Stimulated activated CD8-positive, alpha-beta memory T cell treated with anti-CD3 and anti-CD28 coated beads, Interleukin-4, amount 100 ng/mL, for 1 hour (primary cell): ENCODE results near the gene CACNG7.

Source experiments
- DNase-seq, 2 donors: peaks; one replicate each; pipeline ENCODE4 v3.0.0-alpha.2; 2020; ENCODE audit warnings: low read depth in 2 of 2, low spot score in 1 of 2

Gene CACNG7

GRCh38 chr19:53878776-53879139, 30.3 kb upstream of the CACNG7 start:
- no peak for DNase-seq

GRCh38 chr19:53879140-53880081, 29.7 kb upstream of the CACNG7 start:
- peak; percentile 60 to 67 for DNase-seq

- no peak for DNase-seq
These were observed 28.2 kb upstream of the CACNG7 start for GRCh38 chr19:53880711-53881481.

- no peak for DNase-seq
These were observed 27.3 kb upstream of the CACNG7 start, which contains the start of gene PRKCG for GRCh38 chr19:53881482-53882390. Gene PRKCG (plus strand): TSS chr19:53882197. CDS start chr19:53882495, 298 bp downstream.

GRCh38 chr19:53882391-53883050, 26.6 kb upstream of the CACNG7 start:
- no peak for DNase-seq

- no peak for DNase-seq
These were observed 25.8 kb upstream of the CACNG7 start for GRCh38 chr19:53883231-53883661.

GRCh38 chr19:53883741-53884140, 25.3 kb upstream of the CACNG7 start:
- DNase-seq = no peak

GRCh38 chr19:53884256-53884655, 24.8 kb upstream of the CACNG7 start:
- DNase-seq = no peak

GRCh38 chr19:53885036-53885435, 24.0 kb upstream of the CACNG7 start:
- no peak for DNase-seq

- no peak for DNase-seq
These were observed 16.6 kb upstream of the CACNG7 start for GRCh38 chr19:53892301-53892980.

- no peak for DNase-seq
These were observed 16.1 kb upstream of the CACNG7 start for GRCh38 chr19:53892981-53893325.

GRCh38 chr19:53894707-53895106, 14.4 kb upstream of the CACNG7 start:
- no peak for DNase-seq

- DNase-seq = no peak
These were observed 12.4 kb upstream of the CACNG7 start for GRCh38 chr19:53896682-53897081.

- no peak for DNase-seq
These were observed 11.6 kb upstream of the CACNG7 start for GRCh38 chr19:53897459-53897858.

GRCh38 chr19:53898166-53898565, 10.9 kb upstream of the CACNG7 start:
- DNase-seq = no peak

- no peak for DNase-seq
These were observed 10.3 kb upstream of the CACNG7 start for GRCh38 chr19:53898636-53899341.

GRCh38 chr19:53900191-53900860, 8.8 kb upstream of the CACNG7 start:
- no peak for DNase-seq

- no peak for DNase-seq
These were observed 5.9 kb upstream of the CACNG7 start for GRCh38 chr19:53903055-53903680.
